SK-N-SH (cell line): Measurements from ENCODE around the gene ZRANB3. TPM values are rescaled to one million over a fixed set of nuclear protein-coding genes. Genes with fewer than 3 reads are reported as not detected.
A peak's percentile ranks its signal among the peaks of the same experiment; 100 is the strongest.

Experiments
- CTCF ChIA-PET: fragments of 300-600, 350-600 bp; formaldehyde crosslinking; extraction: SDS; loops from one replicate; lab custom pipeline; 2021; lab: Yijun Ruan, JAX
- POLR2A ChIA-PET: fragments of 350-600 bp; sonication (Branson Sonifier 250); formaldehyde crosslinking; extraction: SDS; loops from one replicate; lab custom pipeline; 2020; ENCODE audit warnings: antibody characterized with exemption, inconsistent platforms; lab: Yijun Ruan, JAX
- DNase-seq: peaks from one replicate; pipeline ENCODE4 v3.0.0; 2012
- H2AFZ ChIP-seq: fragments of 200-600 bp; sonication (generic); 2 replicates; pipeline ENCODE4 v1.8.1; 2016; ENCODE audit warnings: antibody characterized with exemption, mild to moderate bottlenecking, low read depth
- H3F3A ChIP-seq: fragments of 200-600 bp; sonication (generic); replicated peaks from 2 replicates; pipeline ENCODE3; 2016; ENCODE audit warnings: antibody characterized with exemption, mild to moderate bottlenecking; ENCODE audit not compliant: insufficient read depth
- H3K27ac ChIP-seq, 2 experiments: fragments of 200-500 bp in 1 of 2; fragments of 200-600 bp in 1 of 2; sonication (Bioruptor generic) in 1 of 2; sonication (generic), shearing (Covaris generic) in 1 of 2; 2 replicates each; pipeline versions ENCODE4 v1.5.1 to v1.6.1; 2014 to 2016; ENCODE audit warnings: low read depth in 2 of 2, inconsistent platforms in 1 of 2, low read length in 1 of 2, mild to moderate bottlenecking in 1 of 2, mixed read lengths in 1 of 2
- H3K27me3 ChIP-seq: fragments of 200-600 bp; sonication (generic), shearing (Covaris generic); 2 replicates; pipeline ENCODE4 v1.6.1; 2016; ENCODE audit warnings: mixed run types; ENCODE audit not compliant: insufficient read depth
- H3K36me3 ChIP-seq, 2 experiments: fragments of 200-500 bp in 1 of 2; fragments of 200-600 bp in 1 of 2; sonication (Bioruptor generic) in 1 of 2; sonication (generic) in 1 of 2; replicated peaks in 1 of 2; 2 replicates each; pipeline versions ENCODE3 to v1.5.1; 2014 to 2016; ENCODE audit warnings: low read length in 1 of 2, mild to moderate bottlenecking in 1 of 2; ENCODE audit not compliant: insufficient read depth in 2 of 2, control insufficient read depth in 1 of 2
- H3K4me1 ChIP-seq, 2 experiments: fragments of 200-500 bp in 1 of 2; fragments of 200-600 bp in 1 of 2; sonication (Bioruptor generic) in 1 of 2; sonication (generic), shearing (Covaris generic) in 1 of 2; 2 replicates each; pipeline versions ENCODE4 v1.5.1 to v1.6.1; 2014 to 2016; ENCODE audit warnings: low read depth in 1 of 2, low read length in 1 of 2, mixed run types in 1 of 2; ENCODE audit not compliant: insufficient read depth in 2 of 2, control insufficient read depth in 1 of 2
- H3K4me2 ChIP-seq: fragments of 200-600 bp; sonication (generic), shearing (Covaris generic); 2 replicates; pipeline ENCODE4 v1.6.1; 2017; ENCODE audit warnings: mixed run types
- H3K4me3 ChIP-seq, 2 experiments: fragments of 200-500 bp in 1 of 2; fragments of 200-600 bp in 1 of 2; sonication (Bioruptor generic) in 1 of 2; sonication (generic), shearing (Covaris generic) in 1 of 2; 2 replicates each; pipeline versions ENCODE4 v1.5.1 to v1.8.1; 2014 to 2016; ENCODE audit warnings: low read depth in 2 of 2, inconsistent platforms in 1 of 2, low read length in 1 of 2, mild to moderate bottlenecking in 1 of 2, mixed read lengths in 1 of 2, moderate library complexity in 1 of 2
- H3K79me2 ChIP-seq: fragments of 200-600 bp; sonication (generic); 2 replicates; pipeline ENCODE4 v1.8.1; 2017; ENCODE audit warnings: mild to moderate bottlenecking; ENCODE audit not compliant: insufficient read depth
- H3K9ac ChIP-seq: fragments of 200-600 bp; sonication (generic); 2 replicates; pipeline ENCODE4 v1.6.1; 2017; ENCODE audit warnings: mixed run types
- H3K9me2 ChIP-seq: fragments of 200-600 bp; sonication (generic); 2 replicates; pipeline ENCODE4 v1.6.1; 2017; ENCODE audit warnings: mixed run types
- H3K9me3 ChIP-seq: fragments of 200-600 bp; sonication (generic); 2 replicates; pipeline ENCODE4 v1.6.1; 2017; ENCODE audit warnings: mixed run types, mild to moderate bottlenecking, moderate library complexity
- H4K20me1 ChIP-seq: fragments of 200-600 bp; sonication (generic); 2 replicates; pipeline ENCODE4 v1.6.1; 2017; ENCODE audit warnings: mild to moderate bottlenecking, mixed run types; ENCODE audit not compliant: insufficient read depth
- CHD2 ChIP-seq: fragments of 150-350 bp; IDR thresholded peaks from 2 replicates; pipeline ENCODE4 v1.6.1; 2018; ENCODE audit warnings: low read length; ENCODE audit not compliant: partially characterized antibody
- ELF1 ChIP-seq: IDR thresholded peaks from 2 replicates; pipeline ENCODE4 v1.4.0; 2012
- EP300 ChIP-seq, 2 experiments: IDR thresholded peaks; 2 replicates each; pipeline versions ENCODE4 v1.4.0 to v1.6.1; 2012; ENCODE audit warnings: borderline replicate concordance in 1 of 2, low read depth in 1 of 2, low read length in 1 of 2
- EZH2phosphoT487 ChIP-seq: fragments of 200-600 bp; sonication (generic); IDR thresholded peaks from 2 replicates; pipeline ENCODE4 v1.6.1; 2017; ENCODE audit warnings: low read depth, mixed run types, mild to moderate bottlenecking, antibody characterized with exemption, moderate library complexity, borderline replicate concordance
- FOXM1 ChIP-seq: IDR thresholded peaks from 2 replicates; pipeline ENCODE4 v1.4.0; 2012; ENCODE audit warnings: low read depth, mild to moderate bottlenecking
- GABPA ChIP-seq: IDR thresholded peaks from 2 replicates; pipeline ENCODE4 v1.4.0; 2012; ENCODE audit warnings: low read depth, mild to moderate bottlenecking
- JUND ChIP-seq: IDR thresholded peaks from 2 replicates; pipeline ENCODE4 v1.4.0; 2012
- NRF1 ChIP-seq: IDR thresholded peaks from 2 replicates; pipeline ENCODE4 v1.6.1; 2012; ENCODE audit warnings: low read depth, mild to moderate bottlenecking, low read length
- RCOR1 ChIP-seq: fragments of 150-350 bp; IDR thresholded peaks from 2 replicates; pipeline ENCODE4 v1.6.1; 2017; ENCODE audit warnings: antibody characterized with exemption, low read length
- RFX5 ChIP-seq: IDR thresholded peaks from 2 replicates; pipeline ENCODE4 v1.6.1; 2012; ENCODE audit warnings: mild to moderate bottlenecking, improper control_type of control experiment, low read length
- RXRA ChIP-seq: IDR thresholded peaks from 2 replicates; pipeline ENCODE4 v1.4.0; 2012; ENCODE audit warnings: low read depth, mild to moderate bottlenecking, borderline replicate concordance
- SIN3A ChIP-seq: IDR thresholded peaks from 2 replicates; pipeline ENCODE4 v1.6.1; 2012; ENCODE audit warnings: low read depth, mild to moderate bottlenecking, low read length, moderate library complexity, borderline replicate concordance
- SMC3 ChIP-seq: IDR thresholded peaks from 2 replicates; pipeline ENCODE4 v1.6.1; 2012; ENCODE audit warnings: low read depth, low read length, improper control_type of control experiment
- TEAD4 ChIP-seq: IDR thresholded peaks from 2 replicates; pipeline ENCODE4 v1.4.0; 2012; ENCODE audit warnings: mild to moderate bottlenecking, borderline replicate concordance; ENCODE audit not compliant: insufficient read depth
- WGBS: methylation state at CpG from one replicate; pipeline ENCODE4 v1.1.6; 2017; ENCODE audit warnings: low lambda C conversion rate; 5-methylcytosine and 5-hydroxymethylcytosine counted together
- polyA plus RNA-seq, 3 experiments: library from polyadenylated mRNA; depleted of rRNA; stranded (reverse); fragments of >200 nt; gene quantifications; 2 replicates each; pipeline ENCODE4 v1.2.3, GENCODE V29; 2012
- TF ChIP-seq, protein P1 (sequence below): IDR thresholded peaks from 2 replicates; pipeline ENCODE4 v1.4.0; 2012; ENCODE audit warnings: low read depth, borderline replicate concordance
- TF ChIP-seq, protein P2 (sequence below): fragments of 150-350 bp; IDR thresholded peaks from 2 replicates; pipeline ENCODE4 v1.6.1; 2017; ENCODE audit warnings: antibody characterized with exemption, low read length, low read depth, borderline replicate concordance
- TF ChIP-seq, protein P3 (sequence below): fragments of 200-600 bp; sonication (generic); IDR thresholded peaks from 2 replicates; pipeline ENCODE4 v1.6.1; 2017; ENCODE audit warnings: antibody characterized with exemption, mild to moderate bottlenecking, moderate library complexity
- TF ChIP-seq, protein P4 (sequence below): fragments of 150-350 bp; IDR thresholded peaks from 2 replicates; pipeline ENCODE4 v1.6.1; 2016; ENCODE audit warnings: mild to moderate bottlenecking, low read depth, low read length

Gene ZRANB3
- polyA plus RNA-seq, 1 of the 3 experiments (the other 2 are of a cell fraction), result 4.1 TPM

DNA sequence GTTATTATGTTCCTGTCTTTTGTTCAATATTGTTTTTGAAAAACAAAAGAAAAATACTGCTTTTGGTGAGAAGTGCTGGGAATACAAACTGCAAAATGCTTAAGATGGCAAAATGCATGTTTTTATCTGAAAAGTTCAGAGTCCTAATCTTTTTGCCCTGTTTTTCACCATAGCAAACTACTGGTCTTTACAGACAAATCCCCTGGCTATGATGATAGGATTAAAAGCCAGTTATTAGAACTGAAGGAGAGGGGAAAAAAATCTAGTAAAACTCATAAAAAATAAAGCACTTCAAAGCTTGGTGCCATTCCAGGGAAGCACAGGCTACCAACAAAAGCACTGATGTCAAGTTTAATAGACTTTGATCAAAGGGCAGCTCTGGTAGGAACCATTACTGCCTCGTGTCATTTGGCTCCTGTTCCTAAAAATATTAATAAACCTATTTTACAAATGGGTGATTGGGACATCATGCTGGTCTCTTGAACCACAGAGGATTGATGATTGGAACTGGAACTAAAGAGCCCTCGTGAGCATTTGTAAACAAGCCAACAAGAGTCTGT is 284.2 kb downstream of the ZRANB3 start:
- no peaks in the 10 kb centered on the region for H3K36me3 ChIP-seq
- POLR2A ChIA-PET, result no interaction called here
- H3K4me3 ChIP-seq, result no peak overlapping the region
- no peaks in the 10 kb centered on the region for H3K9me3 ChIP-seq
- no peak overlapping the region for H2AFZ ChIP-seq
- H3K79me2 ChIP-seq, result no peaks in the 10 kb centered on the region
- no peaks in the 10 kb centered on the region for H4K20me1 ChIP-seq
- no peaks in the 10 kb centered on the region for H3K9me2 ChIP-seq
- no peaks in the 10 kb centered on the region for H3K27me3 ChIP-seq
- H3K4me2 ChIP-seq, result no peak overlapping the region
- no peak for TF ChIP-seq EP300 (IDR thresholded peaks at IDR 0.05; ENCODE audit: borderline replicate concordance in 1 of 2, low read depth in 1 of 2, low read length in 1 of 2)
- no peak for TF ChIP-seq CHD2
- no peak for TF ChIP-seq GABPA
- TF ChIP-seq FOXM1, result no peak
- no peak for TF ChIP-seq SIN3A
- TF ChIP-seq RCOR1, result no peak
- TF ChIP-seq, protein P1, sequence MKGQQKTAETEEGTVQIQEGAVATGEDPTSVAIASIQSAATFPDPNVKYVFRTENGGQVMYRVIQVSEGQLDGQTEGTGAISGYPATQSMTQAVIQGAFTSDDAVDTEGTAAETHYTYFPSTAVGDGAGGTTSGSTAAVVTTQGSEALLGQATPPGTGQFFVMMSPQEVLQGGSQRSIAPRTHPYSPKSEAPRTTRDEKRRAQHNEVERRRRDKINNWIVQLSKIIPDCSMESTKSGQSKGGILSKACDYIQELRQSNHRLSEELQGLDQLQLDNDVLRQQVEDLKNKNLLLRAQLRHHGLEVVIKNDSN, result no peak
- no peak for TF ChIP-seq EZH2phosphoT487
- TF ChIP-seq, all 33 proteins: peak for 0
- Histone ChIP-seq H3K9ac (no peak overlapping the region), H3F3A (no peaks in the 10 kb centered on the region), H3K4me1 (no peaks in the 10 kb centered on the region; a peak in 1 of 4 replicates), H3K27ac (no peak overlapping the region)
- CTCF ChIA-PET, result no interaction called here
- no peak for DNase-seq
- 42% methylated on average over 2 of the region's 2 CpGs for WGBS

DNA sequence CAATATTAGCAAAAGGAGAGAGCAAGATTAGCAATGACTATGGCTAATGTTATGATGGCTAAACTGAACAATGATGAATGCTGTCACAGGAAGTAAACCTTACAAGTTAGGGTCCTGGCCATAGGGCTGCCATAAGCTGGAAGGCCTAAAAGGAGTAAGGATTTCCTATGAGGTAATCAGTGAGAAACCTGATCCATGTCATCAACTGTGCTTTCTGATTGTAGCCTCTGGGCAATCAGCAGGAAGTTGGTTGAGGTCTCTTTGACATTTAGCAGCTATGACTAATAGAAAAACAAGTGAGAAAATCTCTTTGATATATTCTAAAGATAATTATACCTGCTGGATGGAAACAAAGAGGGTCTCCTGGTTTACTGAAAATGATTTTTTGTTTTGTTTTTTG is 285.9 kb downstream of the ZRANB3 start:
- Histone ChIP-seq H3K4me1 (no peaks in the 10 kb centered on the region; a peak in 1 of 4 replicates), H3K27ac (no peak overlapping the region), H3K79me2 (no peaks in the 10 kb centered on the region), H3K4me3 (no peak overlapping the region), H3K4me2 (no peak overlapping the region), H3K9me2 (no peaks in the 10 kb centered on the region), H2AFZ (0 out of 2 replicates have a peak overlapping the region, but pooled peaks have one; percentile 9), H3K27me3 (no peaks in the 10 kb centered on the region), H4K20me1 (no peaks in the 10 kb centered on the region), H3F3A (no peaks in the 10 kb centered on the region), H3K9ac (no peak overlapping the region), H3K36me3 (no peaks in the 10 kb centered on the region), H3K9me3 (no peaks in the 10 kb centered on the region)
- ChIA-PET CTCF (no interaction called here), POLR2A (no interaction called here)
- no peak for DNase-seq
- TF ChIP-seq GABPA, result no peak
- TF ChIP-seq SIN3A, result no peak
- TF ChIP-seq, protein P2, sequence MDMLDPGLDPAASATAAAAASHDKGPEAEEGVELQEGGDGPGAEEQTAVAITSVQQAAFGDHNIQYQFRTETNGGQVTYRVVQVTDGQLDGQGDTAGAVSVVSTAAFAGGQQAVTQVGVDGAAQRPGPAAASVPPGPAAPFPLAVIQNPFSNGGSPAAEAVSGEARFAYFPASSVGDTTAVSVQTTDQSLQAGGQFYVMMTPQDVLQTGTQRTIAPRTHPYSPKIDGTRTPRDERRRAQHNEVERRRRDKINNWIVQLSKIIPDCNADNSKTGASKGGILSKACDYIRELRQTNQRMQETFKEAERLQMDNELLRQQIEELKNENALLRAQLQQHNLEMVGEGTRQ, result no peak
- TF ChIP-seq RXRA, result no peak
- TF ChIP-seq NRF1, result no peak
- no peak for TF ChIP-seq TEAD4
- no peak for TF ChIP-seq JUND
- TF ChIP-seq EP300 (IDR thresholded peaks at IDR 0.05; ENCODE audit: borderline replicate concordance in 1 of 2, low read depth in 1 of 2, low read length in 1 of 2), result no peak
- TF ChIP-seq, protein P3, sequence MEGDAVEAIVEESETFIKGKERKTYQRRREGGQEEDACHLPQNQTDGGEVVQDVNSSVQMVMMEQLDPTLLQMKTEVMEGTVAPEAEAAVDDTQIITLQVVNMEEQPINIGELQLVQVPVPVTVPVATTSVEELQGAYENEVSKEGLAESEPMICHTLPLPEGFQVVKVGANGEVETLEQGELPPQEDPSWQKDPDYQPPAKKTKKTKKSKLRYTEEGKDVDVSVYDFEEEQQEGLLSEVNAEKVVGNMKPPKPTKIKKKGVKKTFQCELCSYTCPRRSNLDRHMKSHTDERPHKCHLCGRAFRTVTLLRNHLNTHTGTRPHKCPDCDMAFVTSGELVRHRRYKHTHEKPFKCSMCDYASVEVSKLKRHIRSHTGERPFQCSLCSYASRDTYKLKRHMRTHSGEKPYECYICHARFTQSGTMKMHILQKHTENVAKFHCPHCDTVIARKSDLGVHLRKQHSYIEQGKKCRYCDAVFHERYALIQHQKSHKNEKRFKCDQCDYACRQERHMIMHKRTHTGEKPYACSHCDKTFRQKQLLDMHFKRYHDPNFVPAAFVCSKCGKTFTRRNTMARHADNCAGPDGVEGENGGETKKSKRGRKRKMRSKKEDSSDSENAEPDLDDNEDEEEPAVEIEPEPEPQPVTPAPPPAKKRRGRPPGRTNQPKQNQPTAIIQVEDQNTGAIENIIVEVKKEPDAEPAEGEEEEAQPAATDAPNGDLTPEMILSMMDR, result no peak
- TF ChIP-seq, protein P4, sequence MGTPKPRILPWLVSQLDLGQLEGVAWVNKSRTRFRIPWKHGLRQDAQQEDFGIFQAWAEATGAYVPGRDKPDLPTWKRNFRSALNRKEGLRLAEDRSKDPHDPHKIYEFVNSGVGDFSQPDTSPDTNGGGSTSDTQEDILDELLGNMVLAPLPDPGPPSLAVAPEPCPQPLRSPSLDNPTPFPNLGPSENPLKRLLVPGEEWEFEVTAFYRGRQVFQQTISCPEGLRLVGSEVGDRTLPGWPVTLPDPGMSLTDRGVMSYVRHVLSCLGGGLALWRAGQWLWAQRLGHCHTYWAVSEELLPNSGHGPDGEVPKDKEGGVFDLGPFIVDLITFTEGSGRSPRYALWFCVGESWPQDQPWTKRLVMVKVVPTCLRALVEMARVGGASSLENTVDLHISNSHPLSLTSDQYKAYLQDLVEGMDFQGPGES, result no peak
- TF ChIP-seq ELF1, result no peak
- TF ChIP-seq RFX5, result no peak
- no peak for TF ChIP-seq RCOR1
- no peak for TF ChIP-seq SMC3
